Esophagus squamous epithelium (tissue), 5 donors: ENCODE results near the gene EDN2. TPM values are rescaled to one million over a fixed set of nuclear protein-coding genes. Genes with fewer than 3 reads are reported as not detected.

Source experiments
- DNase-seq: peaks from one replicate; lab custom pipeline; 2025; lab: John Stamatoyannopoulos, UW
- H3K27ac ChIP-seq, 4 donors: fragments of 200-600 bp; sonication (generic); one replicate each; pipeline ENCODE4 v1.5.1; 2016 to 2019; ENCODE audit warnings: mild to moderate bottlenecking in 1 of 4
- H3K27me3 ChIP-seq, 4 donors: fragments of 200-600 bp; sonication (generic); 1 replicate in 3 of 4; 2 replicates in 1 of 4; pipeline versions ENCODE4 v1.5.1 to v1.6.0; 2017 to 2021; ENCODE audit warnings: antibody characterized with exemption in 1 of 4
- H3K36me3 ChIP-seq, 3 donors: fragments of 200-600 bp; sonication (generic); one replicate each; pipeline ENCODE4 v1.5.1; 2016 to 2019
- H3K4me1 ChIP-seq, 3 donors: fragments of 200-600 bp; sonication (generic); one replicate each; pipeline ENCODE4 v1.5.1; 2017 to 2019
- H3K4me3 ChIP-seq, 4 donors: fragments of 200-600 bp; sonication (generic); 1 replicate in 3 of 4; 2 replicates in 1 of 4; pipeline ENCODE4 v1.5.1; 2016 to 2019; ENCODE audit warnings: mild to moderate bottlenecking in 2 of 4, moderate library complexity in 1 of 4
- H3K9me3 ChIP-seq, 3 donors: fragments of 200-600 bp; sonication (generic); one replicate each; pipeline ENCODE4 v1.5.1; 2016 to 2019
- POLR2A ChIP-seq, 4 donors: fragments of 450-650 bp; IDR thresholded peaks; one replicate each; pipeline ENCODE4 v1.6.1; 2017; ENCODE audit warnings: antibody characterized with exemption in 4 of 4, mild to moderate bottlenecking in 4 of 4, moderate library complexity in 3 of 4
- WGBS, 2 donors: methylation state at CpG; one replicate each; pipeline ENCODE4 v1.1.5; 2018; 5-methylcytosine and 5-hydroxymethylcytosine counted together
- intact Hi-C: fragments of 100-400 bp; cut with DNase I; formaldehyde crosslinking; loops from one replicate; pipeline ENCODE4 v1.15.0; 2022
- total RNA-seq, 4 donors: library from RNA; depleted of rRNA; stranded (reverse); fragments of >200 nt; gene quantifications; one replicate each; pipeline ENCODE4 v1.1.0, GENCODE V29; 2016
- TF ChIP-seq, protein P1 (sequence below), 6 experiments: fragments of 450-650 bp in 4 of 6; fragments of 200-600 bp in 2 of 6; sonication (generic) in 2 of 6; IDR thresholded peaks; one replicate each; pipeline ENCODE4 v1.5.1; 2016 to 2019; ENCODE audit warnings: antibody characterized with exemption in 6 of 6, mild to moderate bottlenecking in 4 of 6, moderate library complexity in 4 of 6
- donor health status: DM: yes; HTN: yes; CAD: no.

EDN2 gene
- total RNA-seq, 4 donors from 2014 or later: 0.35 to 18.3 (median 1.4) TPM

DNA sequence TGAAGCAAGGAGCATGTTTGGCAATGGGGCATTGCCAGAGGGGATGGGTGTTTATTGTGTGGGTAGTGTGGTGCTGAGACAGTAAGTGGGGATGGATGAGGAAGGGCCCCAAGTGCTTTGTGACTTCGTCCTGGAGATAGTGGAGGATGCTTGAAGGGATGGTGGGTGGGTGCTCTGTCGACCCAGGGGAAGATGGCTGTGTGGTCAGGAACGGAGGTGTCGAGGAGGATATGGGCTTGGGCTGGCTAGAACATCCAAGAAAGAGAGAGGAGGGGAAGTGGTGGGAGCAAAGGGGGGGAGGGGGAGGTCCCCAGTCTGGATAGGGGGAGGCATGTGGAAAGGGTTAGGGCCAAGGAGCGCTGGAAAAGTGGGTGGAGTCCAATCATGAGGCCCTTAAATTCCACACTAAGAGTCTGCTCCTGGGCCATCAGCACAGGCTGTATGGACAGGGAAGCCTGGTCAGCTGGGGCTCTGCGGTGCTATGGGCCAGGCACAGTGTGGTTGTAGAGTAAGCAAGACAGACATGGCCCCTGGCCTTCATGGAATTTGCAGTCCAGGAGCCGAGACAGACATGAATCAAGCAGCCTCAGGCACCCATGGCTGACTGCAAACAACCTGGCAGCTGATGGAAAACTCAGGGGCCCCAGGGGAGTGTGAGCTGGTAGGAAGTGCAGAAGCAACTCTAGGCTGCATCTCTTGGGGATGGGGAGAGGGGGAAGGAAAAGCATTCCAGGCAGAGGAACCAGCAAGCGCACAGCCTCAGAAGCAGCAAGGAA lies 36.3 kb downstream of the EDN2 start:
- no peak for TF ChIP-seq POLR2A (IDR thresholded peaks at IDR 0.05)
- TF ChIP-seq, protein P1, sequence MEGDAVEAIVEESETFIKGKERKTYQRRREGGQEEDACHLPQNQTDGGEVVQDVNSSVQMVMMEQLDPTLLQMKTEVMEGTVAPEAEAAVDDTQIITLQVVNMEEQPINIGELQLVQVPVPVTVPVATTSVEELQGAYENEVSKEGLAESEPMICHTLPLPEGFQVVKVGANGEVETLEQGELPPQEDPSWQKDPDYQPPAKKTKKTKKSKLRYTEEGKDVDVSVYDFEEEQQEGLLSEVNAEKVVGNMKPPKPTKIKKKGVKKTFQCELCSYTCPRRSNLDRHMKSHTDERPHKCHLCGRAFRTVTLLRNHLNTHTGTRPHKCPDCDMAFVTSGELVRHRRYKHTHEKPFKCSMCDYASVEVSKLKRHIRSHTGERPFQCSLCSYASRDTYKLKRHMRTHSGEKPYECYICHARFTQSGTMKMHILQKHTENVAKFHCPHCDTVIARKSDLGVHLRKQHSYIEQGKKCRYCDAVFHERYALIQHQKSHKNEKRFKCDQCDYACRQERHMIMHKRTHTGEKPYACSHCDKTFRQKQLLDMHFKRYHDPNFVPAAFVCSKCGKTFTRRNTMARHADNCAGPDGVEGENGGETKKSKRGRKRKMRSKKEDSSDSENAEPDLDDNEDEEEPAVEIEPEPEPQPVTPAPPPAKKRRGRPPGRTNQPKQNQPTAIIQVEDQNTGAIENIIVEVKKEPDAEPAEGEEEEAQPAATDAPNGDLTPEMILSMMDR (IDR thresholded peaks at IDR 0.05): no peak
- peaks cover 0 to 11% (median 8%) of the 10 kb centered on the region in 3 donors for H3K9me3 ChIP-seq
- no peak overlapping the region for H3K4me3 ChIP-seq
- peaks cover 0 to 22% (median 0%) of the 10 kb centered on the region in 4 donors for H3K27me3 ChIP-seq
- H3K36me3 ChIP-seq: no peaks in the 10 kb centered on the region
- H3K4me1 ChIP-seq: peaks cover 0 to 40% (median 0%) of the 10 kb centered on the region in 3 donors
- 72 to 74% methylated on average over 8 of the region's 8 CpGs for WGBS, 2 donors
- DNase-seq: no peak
- intact Hi-C loops: no loop called here
- no peak overlapping the region for H3K27ac ChIP-seq

DNA sequence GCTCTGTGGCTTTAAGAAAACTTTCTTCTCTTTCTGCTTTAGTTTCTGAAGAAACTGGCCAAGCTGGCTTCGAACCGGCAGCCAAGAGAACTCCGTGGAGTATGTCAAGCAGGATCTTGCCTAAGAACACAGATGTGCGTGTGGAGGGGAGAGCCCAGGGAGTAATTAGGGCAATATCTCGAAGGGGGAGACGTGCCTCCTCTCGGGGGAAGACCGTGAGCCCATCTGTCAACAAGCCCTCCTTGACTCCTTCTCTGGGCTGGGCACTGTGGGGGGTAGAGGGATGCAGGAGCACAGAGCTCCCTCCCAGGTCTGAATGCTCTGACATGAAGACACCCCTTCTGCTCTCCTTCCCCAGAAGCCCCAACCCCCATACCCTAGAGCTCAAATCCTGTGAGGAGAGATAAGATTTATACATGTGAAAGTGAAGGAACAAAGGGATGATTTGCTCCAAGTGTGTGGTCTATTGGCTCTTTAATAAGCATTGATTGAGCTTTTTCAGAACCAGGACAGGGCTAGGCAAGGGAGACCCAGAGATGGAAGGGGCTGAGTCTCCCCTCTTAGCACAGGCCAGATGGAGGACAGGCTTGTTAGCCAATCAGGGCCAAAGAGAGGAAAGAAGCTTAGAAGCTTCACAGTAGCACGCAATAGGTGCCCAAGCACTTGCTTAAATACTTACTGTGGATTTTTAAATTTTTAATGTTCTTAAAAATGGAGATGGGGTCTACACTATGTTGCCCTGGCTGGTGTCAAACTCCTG lies 37.5 kb downstream of the EDN2 start:
- 51 to 67% methylated on average over 3 to 6 of the region's 9 CpGs for WGBS, 2 donors
- no peak for DNase-seq
- Histone ChIP-seq H3K4me1 (peaks cover 0 to 49% (median 0%) of the 10 kb centered on the region in 3 donors), H3K4me3 (no peak overlapping the region), H3K36me3 (no peaks in the 10 kb centered on the region), H3K9me3 (peaks cover 0 to 11% (median 8%) of the 10 kb centered on the region in 3 donors), H3K27me3 (peaks cover 0 to 22% (median 0%) of the 10 kb centered on the region in 4 donors), H3K27ac (no peak overlapping the region)
- intact Hi-C loops: no loop called here
- TF ChIP-seq POLR2A (IDR thresholded peaks at IDR 0.05): no peak

DNA sequence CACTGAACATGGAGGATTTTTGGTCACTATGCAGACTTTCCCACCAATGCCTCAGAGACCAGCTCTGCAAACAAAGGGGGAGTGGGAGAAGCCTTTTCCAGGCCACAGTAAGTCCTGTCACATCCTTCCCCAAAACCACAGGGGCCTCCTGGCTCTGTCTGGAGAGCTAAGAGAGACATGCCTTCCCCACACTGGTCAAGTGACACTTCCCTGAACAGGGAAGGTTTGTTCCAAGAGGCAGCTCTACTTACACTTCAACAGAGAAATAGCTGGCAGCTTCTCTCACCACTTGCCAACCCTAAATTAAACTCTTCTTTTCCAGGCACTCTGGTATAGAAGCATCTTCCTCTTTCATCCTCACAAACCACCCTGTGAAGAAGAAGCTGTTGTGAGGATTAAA lies 39.7 kb downstream of the EDN2 start:
- Histone ChIP-seq H3K4me3 (no peak overlapping the region), H3K4me1 (peaks cover 0 to 33% (median 0%) of the 10 kb centered on the region in 3 donors), H3K27ac (no peak overlapping the region), H3K27me3 (peaks cover 0 to 22% (median 0%) of the 10 kb centered on the region in 4 donors), H3K36me3 (no peaks in the 10 kb centered on the region), H3K9me3 (peaks cover 0 to 11% (median 8%) of the 10 kb centered on the region in 3 donors)
- DNase-seq: no peak
- intact Hi-C loops: no loop called here
- no peak for TF ChIP-seq POLR2A (IDR thresholded peaks at IDR 0.05)
- TF ChIP-seq, protein P1 (IDR thresholded peaks at IDR 0.05): no peak

DNA sequence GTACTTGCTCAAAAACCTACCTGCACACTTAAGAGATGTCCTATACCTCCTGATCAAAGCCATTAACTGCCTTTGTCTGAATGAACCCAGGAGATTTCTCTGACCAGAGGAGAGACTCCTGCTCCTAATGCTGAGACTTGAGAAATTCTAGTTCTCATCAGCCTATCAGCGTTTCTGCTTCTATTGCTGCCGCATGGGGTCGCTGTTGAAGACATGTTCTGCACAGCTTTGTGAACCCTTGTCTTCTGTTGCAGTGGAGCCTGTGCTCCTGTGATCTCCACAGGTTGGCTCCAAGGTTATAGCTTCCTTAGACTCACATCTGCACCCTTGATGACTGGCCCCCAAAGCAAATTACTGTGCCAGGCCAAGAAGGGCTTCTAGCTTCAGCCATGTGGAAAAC lies 40.2 kb downstream of the EDN2 start:
- peaks cover 0 to 28% (median 0%) of the 10 kb centered on the region in 3 donors for H3K4me1 ChIP-seq
- no peak for DNase-seq
- no peak overlapping the region for H3K4me3 ChIP-seq
- TF ChIP-seq, protein P1 (IDR thresholded peaks at IDR 0.05): peak in 1 of 6 experiments; percentile 31
- TF ChIP-seq POLR2A (IDR thresholded peaks at IDR 0.05): no peak
- H3K9me3 ChIP-seq: peaks cover 0 to 11% (median 8%) of the 10 kb centered on the region in 3 donors
- WGBS, 2 donors: 46 to 53% methylated on average over 3 of the region's 3 CpGs
- intact Hi-C loops: no loop called here
- no peaks in the 10 kb centered on the region for H3K36me3 ChIP-seq
- no peak overlapping the region for H3K27ac ChIP-seq
- peaks cover 0 to 25% (median 0%) of the 10 kb centered on the region in 4 donors for H3K27me3 ChIP-seq

DNA sequence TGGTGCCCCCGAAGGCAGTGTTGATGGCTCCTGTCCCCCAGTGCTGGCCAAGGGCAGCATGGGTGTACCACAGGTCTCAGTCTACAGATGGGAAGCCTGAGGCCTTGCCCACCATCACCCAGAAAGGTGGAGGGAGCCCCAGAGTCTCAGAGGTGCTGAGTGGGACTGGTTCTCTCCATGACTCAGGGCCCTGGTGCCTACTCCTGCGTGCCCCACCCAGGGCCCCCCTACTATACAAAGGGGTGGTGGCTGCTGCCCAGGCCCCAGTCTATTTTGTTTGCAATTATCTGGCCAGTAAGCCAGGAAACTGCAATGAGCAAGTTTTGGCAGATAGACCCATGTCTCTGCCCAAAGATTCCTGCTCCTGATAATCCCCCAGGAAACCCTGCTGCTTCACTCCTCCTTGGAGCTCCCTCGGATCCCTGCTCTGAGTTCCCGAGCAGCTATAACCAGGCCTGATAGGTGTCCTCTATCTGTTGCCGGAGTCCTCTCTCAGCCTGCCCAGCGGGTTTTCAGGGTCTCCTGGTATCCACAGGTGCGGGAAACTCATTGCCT lies 41.7 kb downstream of the EDN2 start:
- TF ChIP-seq POLR2A (IDR thresholded peaks at IDR 0.05): no peak
- TF ChIP-seq, protein P1 (IDR thresholded peaks at IDR 0.05): no peak
- no peak for DNase-seq
- peaks cover 0 to 11% (median 8%) of the 10 kb centered on the region in 3 donors for H3K9me3 ChIP-seq
- peaks cover 0 to 21% (median 0%) of the 10 kb centered on the region in 4 donors for H3K27me3 ChIP-seq
- H3K4me3 ChIP-seq: no peak overlapping the region
- peaks cover 0 to 13% (median 0%) of the 10 kb centered on the region in 3 donors for H3K4me1 ChIP-seq
- intact Hi-C loops: no loop called here
- H3K27ac ChIP-seq: no peak overlapping the region
- WGBS, 2 donors: 31 to 44% methylated on average over 5 to 6 of the region's 7 CpGs
- no peaks in the 10 kb centered on the region for H3K36me3 ChIP-seq
